ENCODE results near the gene ANXA7. TPM values are rescaled to one million over a fixed set of nuclear protein-coding genes. Genes with fewer than 3 reads are reported as not detected.

The ANXA7 gene
- polyA plus RNA-seq, 1 donor from 2014 or later, result 23.9 TPM

DNA sequence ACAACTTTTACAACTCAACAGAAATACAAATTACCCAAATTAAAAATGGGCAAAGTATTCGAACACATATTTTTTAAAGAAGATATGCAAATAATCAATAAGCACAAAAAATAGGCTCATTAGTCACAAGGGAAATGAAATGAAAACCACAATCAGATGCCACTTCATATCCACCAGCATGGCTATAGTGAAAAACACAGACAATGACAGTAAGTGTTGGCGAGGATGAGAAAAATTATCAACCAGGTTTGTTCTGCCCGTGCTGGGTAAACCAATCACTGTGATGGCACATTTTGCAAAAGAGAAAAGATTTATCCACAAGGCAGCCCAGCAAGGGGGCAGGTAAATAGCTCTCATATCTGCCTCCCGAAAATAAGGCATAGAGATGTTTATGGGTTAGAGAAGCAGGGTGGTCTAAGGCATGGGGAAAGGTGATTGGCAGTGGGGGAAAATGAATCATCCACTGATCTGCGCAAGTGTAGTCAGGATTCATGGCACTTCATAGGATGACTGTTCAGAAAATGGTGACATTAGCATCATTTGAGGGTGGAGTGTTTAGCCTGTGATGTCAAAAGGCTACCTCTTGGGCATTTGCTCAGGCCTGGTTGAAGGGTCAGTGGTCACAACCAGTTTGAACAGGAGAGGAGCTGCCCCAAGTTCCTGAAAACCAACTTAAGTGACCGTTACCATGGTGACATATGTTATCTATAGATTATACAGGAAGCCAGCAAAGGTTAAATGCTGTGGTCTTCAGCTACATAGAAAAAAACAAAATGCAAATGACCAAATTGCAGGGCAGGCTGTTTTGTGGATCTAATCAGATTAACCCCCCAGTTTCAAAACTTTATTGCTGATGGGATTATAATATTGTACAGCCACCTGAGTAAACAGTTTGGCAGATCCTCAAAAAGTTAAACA, 47.2 kb downstream of the ANXA7 start:
- H3K9ac ChIP-seq (ENCODE audit: low read length), result no peak overlapping the region
- H3K79me2 ChIP-seq (replicated peaks; ENCODE audit: insufficient read depth, low read length), result no peaks in the 10 kb centered on the region
- H3K4me3 ChIP-seq (ENCODE audit: low read length), result no peak overlapping the region
- no peak overlapping the region for H3K4me2 ChIP-seq (ENCODE audit: low read length)
- H3F3A ChIP-seq (ENCODE audit: insufficient read depth, low read length, poor library complexity, severe bottlenecking), result no peaks in the 10 kb centered on the region
- H3K9me2 ChIP-seq (ENCODE audit: insufficient read depth, low read length), result no peaks in the 10 kb centered on the region
- H3K27me3 ChIP-seq (ENCODE audit: insufficient read depth, low read depth, low read length), result no peaks in the 10 kb centered on the region
- no peak overlapping the region for H2AFZ ChIP-seq (ENCODE audit: low read depth, low read length)
- H3K27ac ChIP-seq (ENCODE audit: low read length), result no peak overlapping the region
- no peaks in the 10 kb centered on the region for H4K20me1 ChIP-seq (ENCODE audit: insufficient read depth)
- no peaks in the 10 kb centered on the region for H3K9me3 ChIP-seq (ENCODE audit: low read length)
- peaks cover 3% of the 10 kb centered on the region for H3K36me3 ChIP-seq (ENCODE audit: insufficient read depth, low read length)
- TF ChIP-seq MXI1 (conservative IDR thresholded peaks at IDR 0.05; ENCODE audit: poor library complexity, severe bottlenecking) (no peak), TAF1 (IDR thresholded peaks at IDR 0.05; ENCODE audit: low read depth) (no peak), RAD21 (conservative IDR thresholded peaks at IDR 0.05) (no peak), EZH2 (IDR thresholded peaks at IDR 0.05; ENCODE audit: borderline replicate concordance, insufficient read depth, low read length, poor library complexity, severe bottlenecking) (no peak), SMC3 (conservative IDR thresholded peaks at IDR 0.05; ENCODE audit: poor library complexity) (no peak), EP300 (conservative IDR thresholded peaks at IDR 0.05; ENCODE audit: poor library complexity, severe bottlenecking) (no peak), REST (IDR thresholded peaks at IDR 0.05; ENCODE audit: borderline replicate concordance) (no peak), POLR2AphosphoS5 (IDR thresholded peaks at IDR 0.05) (no peak)
- TF ChIP-seq, protein P1, sequence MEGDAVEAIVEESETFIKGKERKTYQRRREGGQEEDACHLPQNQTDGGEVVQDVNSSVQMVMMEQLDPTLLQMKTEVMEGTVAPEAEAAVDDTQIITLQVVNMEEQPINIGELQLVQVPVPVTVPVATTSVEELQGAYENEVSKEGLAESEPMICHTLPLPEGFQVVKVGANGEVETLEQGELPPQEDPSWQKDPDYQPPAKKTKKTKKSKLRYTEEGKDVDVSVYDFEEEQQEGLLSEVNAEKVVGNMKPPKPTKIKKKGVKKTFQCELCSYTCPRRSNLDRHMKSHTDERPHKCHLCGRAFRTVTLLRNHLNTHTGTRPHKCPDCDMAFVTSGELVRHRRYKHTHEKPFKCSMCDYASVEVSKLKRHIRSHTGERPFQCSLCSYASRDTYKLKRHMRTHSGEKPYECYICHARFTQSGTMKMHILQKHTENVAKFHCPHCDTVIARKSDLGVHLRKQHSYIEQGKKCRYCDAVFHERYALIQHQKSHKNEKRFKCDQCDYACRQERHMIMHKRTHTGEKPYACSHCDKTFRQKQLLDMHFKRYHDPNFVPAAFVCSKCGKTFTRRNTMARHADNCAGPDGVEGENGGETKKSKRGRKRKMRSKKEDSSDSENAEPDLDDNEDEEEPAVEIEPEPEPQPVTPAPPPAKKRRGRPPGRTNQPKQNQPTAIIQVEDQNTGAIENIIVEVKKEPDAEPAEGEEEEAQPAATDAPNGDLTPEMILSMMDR (IDR thresholded peaks at IDR 0.05; ENCODE audit: poor library complexity, severe bottlenecking), result no peak

GRCh38 chr10:73364964-73365363, 48.9 kb downstream of the ANXA7 start:
- Histone ChIP-seq H3K36me3 (ENCODE audit: insufficient read depth, low read length) (peaks cover 3% of the 10 kb centered on the region), H3K79me2 (replicated peaks; ENCODE audit: insufficient read depth, low read length) (no peaks in the 10 kb centered on the region), H3F3A (ENCODE audit: insufficient read depth, low read length, poor library complexity, severe bottlenecking) (no peaks in the 10 kb centered on the region), H4K20me1 (ENCODE audit: insufficient read depth) (no peaks in the 10 kb centered on the region), H3K27ac (ENCODE audit: low read length) (no peak overlapping the region), H3K4me2 (ENCODE audit: low read length) (no peak overlapping the region), H3K9ac (ENCODE audit: low read length) (no peak overlapping the region), H3K4me3 (ENCODE audit: low read length) (no peak overlapping the region), H3K9me3 (ENCODE audit: low read length) (no peaks in the 10 kb centered on the region), H2AFZ (ENCODE audit: low read depth, low read length) (no peak overlapping the region), H3K27me3 (ENCODE audit: insufficient read depth, low read depth, low read length) (no peaks in the 10 kb centered on the region), H3K9me2 (ENCODE audit: insufficient read depth, low read length) (no peaks in the 10 kb centered on the region)
- TF ChIP-seq POLR2AphosphoS5 (IDR thresholded peaks at IDR 0.05) (no peak), MXI1 (conservative IDR thresholded peaks at IDR 0.05; ENCODE audit: poor library complexity, severe bottlenecking) (no peak), EZH2 (IDR thresholded peaks at IDR 0.05; ENCODE audit: borderline replicate concordance, insufficient read depth, low read length, poor library complexity, severe bottlenecking) (no peak), TAF1 (IDR thresholded peaks at IDR 0.05; ENCODE audit: low read depth) (no peak), EP300 (conservative IDR thresholded peaks at IDR 0.05; ENCODE audit: poor library complexity, severe bottlenecking) (no peak), REST (IDR thresholded peaks at IDR 0.05; ENCODE audit: borderline replicate concordance) (no peak), SMC3 (conservative IDR thresholded peaks at IDR 0.05; ENCODE audit: poor library complexity) (no peak), RAD21 (conservative IDR thresholded peaks at IDR 0.05) (no peak)
- TF ChIP-seq, protein P1 (IDR thresholded peaks at IDR 0.05; ENCODE audit: poor library complexity, severe bottlenecking), result no peak
